ENCODE results near the gene SLC6A18.

SLC6A18 gene

DNA sequence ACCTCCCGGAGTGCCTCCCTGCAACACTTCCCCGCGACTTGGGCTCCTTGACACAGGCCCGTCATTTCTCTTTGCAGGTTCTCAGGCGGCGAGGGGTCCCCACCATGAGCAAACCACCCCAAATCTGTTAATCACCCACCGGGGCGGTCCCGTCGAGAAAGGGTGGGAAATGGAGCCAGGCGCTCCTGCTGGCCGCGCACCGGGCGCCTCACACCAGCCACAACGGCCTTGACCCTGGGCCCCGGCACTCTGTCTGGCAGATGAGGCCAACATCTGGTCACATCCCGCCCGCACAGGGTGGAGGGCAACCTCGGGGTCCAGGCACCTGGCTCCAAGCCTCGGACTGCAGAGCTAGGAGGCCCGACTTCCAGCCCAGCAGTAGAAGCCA is 70.5 kb downstream of the SLC6A18 start:
- TF ChIP-seq JUND (IDR thresholded peaks at IDR 0.05; ENCODE audit: low read depth) = no peak
- in situ Hi-C loops (cut with HindIII; ENCODE audit: low pct_unique_long_range_greater_than_20kb, low sequenced_read_pairs) = no loop called here
- DNase-seq (ENCODE audit: low read depth in 1 of 2, low spot score in 1 of 2) = no peak

Data from T47D (cell line).